ELR (cell line): Measurements from ENCODE around the gene EXOC2.
"Not testable (repeated sequence)": the region's sequence is repeated elsewhere in the genome, so short reads cannot be mapped to it uniquely, and the experiment has no call there.

Experiments
- DNase-seq: peaks from one replicate; pipeline ENCODE4 v3.0.0-alpha.2; 2015; ENCODE audit warnings: low read depth

EXOC2 gene

DNA sequence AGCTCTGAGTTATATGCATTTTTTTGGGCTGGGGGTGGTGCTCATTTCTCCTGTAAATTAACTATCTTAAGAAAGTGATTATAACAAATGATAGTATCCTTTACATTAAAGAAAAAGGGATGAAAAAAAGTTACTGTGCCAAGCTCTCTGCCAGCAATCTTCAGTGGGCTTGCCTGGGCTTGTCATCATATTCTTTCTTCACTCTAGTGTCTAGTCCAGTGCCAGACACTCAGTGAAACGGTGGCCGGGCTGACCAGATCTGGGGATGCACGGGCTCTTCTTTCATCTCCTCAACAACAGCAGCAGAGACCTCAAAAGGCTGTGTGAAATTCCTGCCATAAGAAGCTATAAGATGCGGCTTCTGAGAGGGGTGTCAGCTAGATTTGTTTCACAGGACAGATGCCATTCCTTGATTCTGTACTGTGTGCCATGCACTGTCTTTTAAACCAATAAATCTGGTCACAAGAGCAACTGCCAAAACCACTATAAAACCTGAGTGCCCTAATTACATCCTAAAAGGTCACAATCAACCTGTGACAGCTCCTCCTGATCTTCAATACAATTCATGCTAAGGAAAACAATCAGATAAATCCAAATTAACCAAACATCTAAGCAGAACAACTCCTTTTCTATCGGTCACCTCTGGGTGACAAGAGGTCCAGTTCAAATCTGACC lies 12.1 kb downstream of the EXOC2 start:
- no peak for DNase-seq

DNA sequence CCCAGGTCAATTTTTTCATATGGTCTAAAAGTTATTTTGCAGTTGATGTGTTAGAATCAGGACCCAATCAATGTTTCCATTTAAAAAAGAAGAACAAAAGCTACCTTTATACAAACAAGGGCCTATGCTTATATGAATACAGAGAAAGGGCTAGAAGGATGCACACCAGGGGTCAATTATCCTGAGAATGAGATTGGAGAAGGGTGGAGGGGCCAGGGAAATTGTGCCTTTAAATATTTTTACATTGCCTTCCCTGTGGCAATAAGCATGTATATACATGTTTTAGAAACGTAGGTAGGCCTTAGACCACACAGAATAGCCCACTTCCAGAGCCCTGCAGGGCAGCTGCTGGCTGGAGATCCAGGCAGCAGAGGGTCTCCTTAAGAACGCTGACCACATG lies 12.7 kb downstream of the EXOC2 start:
- no peak for DNase-seq

DNA sequence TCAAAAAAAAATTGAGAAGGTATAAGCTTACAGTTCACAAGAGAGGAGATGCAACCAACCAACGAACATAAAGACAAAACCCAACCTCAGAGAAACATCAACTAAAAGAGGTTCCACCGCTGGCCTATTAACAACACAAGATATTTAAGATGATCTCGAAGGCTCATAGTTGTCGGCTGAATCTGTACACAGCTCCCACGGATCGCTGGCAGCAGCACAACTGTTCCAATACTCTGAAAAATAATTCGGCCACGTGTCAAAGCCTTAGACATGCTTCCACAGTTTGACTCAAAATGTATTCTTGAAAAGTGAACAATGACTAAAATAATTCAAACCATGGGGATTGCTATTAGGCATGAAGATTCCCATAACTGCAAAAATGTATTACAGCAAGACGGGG lies 13.7 kb downstream of the EXOC2 start:
- DNase-seq = no peak

DNA sequence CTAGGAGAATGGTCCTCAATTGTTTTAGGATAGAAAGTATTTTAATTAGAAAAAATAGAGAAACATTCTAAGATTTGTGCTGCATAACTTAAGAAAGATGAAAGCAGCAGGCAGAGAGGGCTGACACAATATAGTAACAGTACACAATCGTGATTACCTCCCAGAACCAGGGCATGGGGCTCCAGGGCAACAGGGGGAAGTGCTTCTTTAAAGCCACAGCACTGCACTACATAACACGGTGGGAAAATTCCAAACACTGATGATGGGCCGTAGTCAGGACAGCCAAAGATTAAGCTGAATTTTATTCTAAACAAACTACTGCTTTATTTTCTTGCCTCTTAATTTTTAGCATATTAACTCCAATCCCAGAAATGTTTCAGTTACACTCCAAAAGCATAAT lies 14.4 kb downstream of the EXOC2 start:
- no peak for DNase-seq

DNA sequence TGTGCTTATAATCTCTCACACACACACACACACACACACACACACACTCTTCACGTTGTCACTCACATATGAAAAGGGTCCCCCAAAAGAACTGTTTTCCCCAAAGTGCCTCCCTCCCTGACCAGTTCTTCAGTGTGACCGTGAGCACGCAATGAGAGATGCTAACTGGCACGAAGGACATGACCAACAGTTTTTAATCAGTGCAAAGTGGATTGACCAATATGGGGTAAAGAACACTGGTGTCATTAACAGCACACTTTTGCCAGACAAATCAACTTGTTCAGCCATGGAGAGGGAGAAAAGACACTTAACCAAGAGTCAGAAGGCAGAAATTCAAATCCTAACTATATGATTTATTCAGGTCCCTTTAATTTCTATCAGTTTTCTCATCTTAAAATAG lies 15.0 kb downstream of the EXOC2 start:
- DNase-seq = no peak

DNA sequence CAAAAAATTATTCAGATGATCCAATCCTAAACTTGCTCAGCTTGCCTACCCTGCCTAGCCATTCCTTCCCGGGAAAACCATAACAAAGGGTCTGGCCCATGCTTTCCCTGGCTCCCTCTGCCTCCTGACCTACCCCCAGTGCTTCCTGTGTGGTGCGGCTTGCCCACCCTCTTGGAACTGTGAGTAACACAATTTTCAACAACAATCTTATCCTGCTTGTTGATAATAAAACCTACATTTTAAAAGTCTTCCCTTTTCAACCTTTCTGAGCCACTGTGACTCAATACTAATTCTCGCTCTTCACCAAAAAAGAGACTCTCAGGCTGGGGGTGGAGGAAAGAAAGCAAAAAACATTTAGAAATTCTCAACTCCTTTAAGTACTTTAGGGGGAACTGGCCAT lies 18.0 kb downstream of the EXOC2 start:
- DNase-seq = no peak

DNA sequence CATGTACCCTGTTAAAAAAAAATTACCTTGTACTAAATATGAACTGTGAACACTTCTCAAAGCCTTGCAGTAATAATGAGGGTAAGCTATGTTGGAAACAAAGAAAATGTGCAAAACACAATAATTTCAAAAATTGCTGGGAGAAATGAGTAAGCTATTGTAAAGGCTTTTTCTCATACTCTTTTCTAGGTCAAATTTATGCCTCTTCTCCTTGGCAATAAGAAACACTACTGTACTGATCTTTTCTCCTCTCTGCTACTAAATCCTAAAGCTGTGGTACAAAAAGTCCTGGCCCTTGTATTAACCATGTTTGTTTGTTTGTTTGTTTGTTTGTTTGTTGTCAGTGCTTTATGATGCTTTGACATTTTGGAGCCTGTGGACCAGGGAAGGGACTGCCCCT lies 18.5 kb downstream of the EXOC2 start:
- no peak for DNase-seq

DNA sequence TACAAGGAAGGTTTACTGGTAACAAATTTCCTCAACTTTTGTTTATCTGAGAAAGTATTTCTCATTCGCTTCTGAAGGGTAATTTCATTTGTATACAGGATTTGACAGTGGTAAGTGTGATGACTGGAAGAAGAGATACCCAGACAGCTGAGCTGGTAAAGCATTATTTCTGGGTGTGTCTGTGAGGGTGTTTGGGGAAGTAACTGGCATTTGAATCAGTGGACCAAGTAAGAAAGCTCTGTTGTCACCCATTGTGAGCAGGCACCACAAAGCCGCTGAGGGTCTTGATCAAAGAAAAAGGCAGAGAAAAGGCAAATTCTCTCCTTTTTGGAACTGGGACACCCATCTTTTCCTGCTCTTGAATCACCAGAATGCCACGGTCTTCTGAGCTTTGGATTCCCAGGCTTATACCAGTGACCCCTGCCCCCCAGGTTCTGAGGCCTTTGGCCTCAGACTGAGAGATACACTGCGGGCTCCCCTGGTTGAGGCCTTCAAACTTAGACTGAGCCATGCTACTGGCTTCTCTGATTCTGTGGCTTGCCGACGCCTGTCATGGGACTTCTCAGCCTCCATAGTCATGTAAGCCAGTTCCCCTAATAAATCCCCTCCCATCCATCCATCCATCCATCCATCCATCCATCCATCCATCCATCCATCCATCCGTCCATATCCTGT lies 25.5 kb downstream of the EXOC2 start:
- DNase-seq = no peak

DNA sequence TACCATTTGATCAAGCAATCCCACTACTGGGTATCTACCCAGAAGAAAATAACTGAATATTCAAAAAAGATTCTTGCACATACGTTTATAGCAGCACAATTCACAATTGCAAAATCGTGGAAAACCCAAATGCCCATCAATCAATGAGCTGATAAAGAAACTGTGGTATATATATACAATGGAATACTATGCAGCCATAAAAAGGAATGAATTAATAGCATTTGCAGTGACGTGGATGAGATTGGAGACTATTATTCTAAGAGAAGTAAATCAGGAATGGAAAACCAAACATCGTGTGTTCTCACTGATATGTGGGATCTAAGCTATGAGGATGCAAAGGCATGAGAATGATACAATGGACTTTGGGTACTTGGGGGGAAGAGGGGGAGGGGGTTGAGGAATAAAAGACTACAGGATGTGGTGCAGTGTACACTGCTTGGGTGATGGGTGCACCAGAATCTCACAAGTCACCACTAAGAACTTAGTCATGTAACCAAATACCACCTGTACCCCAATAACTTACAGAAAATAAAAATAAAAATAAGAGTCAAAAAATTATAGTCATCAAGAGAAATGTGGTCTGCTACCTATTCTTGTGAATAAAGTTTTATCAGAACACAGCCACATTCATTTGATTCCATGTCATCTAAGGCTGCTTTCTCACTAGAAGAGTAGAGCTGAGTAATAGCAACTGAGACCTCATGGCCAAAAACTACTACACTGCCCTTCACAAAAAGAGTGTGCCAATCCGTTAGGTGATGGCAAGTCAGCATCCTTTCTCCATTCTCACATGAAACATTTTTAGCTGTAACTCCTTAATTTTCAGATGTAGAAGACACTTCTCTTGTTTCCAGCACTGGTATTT lies 27.3 kb downstream of the EXOC2 start:
- DNase-seq = no peak

DNA sequence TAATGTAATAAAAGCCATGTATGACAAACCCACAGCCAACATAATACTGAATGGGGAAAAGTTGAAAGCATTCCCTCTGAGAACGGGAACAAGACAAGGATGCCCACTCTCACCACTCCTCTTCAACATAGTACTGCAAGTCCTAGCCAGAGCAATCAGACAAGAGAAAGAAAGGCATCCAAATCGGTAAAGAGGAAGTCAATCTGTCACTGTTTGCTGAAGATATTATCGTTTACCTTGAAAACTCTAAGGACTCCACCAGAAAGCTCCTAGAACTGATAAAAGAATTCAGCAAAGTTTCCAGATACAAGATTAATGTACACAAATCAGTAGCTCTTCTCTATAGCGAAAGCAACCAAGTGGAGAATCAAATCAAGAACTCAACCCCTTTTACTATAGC lies 29.2 kb downstream of the EXOC2 start:
- not testable (repeated sequence) for DNase-seq

DNA sequence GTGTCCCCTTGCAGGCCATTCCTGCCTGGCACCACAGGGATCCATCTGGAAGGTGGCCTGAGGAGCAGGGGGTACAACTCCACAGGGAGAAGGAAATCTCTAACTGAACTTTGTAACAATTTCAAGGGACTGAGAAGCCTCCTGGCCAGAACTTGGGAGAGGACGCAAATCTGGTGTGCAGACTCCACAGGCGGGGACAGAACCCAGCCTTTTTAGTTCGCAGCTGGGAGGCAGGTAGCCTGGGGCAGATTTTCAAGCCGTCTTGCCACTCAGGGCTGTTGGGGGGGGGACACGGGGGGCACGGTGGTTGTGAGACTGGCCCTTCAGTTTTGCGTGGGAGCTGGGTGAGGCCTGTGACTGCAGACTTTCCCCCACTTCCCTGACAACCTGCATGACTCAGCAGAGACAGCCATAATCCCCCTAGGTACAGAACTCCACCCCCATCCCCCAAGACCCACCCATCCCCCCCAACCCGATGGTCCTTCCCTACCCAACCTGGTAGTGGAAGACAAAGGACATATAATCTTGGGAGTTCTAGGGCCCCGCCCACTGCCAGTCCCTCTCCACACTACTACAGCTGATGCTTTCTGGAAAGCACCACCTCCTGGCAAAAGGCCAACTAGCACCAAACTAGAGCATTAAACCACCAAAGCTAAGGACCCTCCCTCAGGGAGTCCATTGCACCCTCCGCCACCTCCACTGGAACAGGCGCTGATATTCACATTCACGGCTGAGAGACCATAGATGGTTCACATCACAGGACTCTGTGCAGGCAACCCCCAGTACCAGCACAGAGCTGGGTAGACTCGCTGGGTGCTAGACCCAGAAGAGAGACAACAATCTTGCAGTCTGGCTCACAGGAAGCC lies 33.0 kb downstream of the EXOC2 start:
- DNase-seq = no peak

DNA sequence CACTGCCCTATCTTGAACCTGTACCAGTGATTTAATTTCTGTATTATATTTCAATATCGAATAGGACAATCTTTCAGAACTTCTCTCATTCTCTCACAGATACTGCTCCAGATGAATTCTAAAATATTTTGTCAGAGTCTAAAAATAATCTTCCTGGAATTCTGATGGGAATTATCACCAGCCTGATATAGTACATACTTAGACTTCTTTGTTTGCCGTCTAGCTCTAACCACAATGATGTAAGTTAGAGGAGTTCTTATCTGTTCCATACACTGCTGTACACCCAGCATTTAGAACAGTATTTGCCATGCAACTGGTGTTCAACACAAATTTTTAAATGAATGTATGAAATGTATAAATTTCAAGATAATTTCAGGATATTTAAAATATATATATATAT lies 34.7 kb downstream of the EXOC2 start:
- DNase-seq = no peak

DNA sequence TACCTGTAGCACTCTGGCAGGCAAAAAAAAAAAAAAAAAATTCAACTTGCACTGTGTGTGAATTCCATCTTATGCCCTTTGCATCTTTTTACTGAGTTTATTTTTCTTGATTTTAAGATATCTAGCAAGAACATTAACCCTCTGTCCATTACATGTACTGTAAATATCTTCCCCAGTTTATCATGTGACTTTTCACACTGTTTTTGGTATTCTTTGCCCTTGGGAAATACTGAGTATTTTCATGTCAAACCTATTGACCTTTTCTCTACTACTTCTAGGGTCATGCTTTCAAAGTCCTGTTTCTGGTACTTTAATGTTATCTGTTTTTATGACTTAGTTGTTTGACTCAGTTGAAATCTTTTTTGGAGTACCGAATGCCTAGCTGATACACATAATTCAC lies 35.2 kb downstream of the EXOC2 start:
- no peak for DNase-seq

DNA sequence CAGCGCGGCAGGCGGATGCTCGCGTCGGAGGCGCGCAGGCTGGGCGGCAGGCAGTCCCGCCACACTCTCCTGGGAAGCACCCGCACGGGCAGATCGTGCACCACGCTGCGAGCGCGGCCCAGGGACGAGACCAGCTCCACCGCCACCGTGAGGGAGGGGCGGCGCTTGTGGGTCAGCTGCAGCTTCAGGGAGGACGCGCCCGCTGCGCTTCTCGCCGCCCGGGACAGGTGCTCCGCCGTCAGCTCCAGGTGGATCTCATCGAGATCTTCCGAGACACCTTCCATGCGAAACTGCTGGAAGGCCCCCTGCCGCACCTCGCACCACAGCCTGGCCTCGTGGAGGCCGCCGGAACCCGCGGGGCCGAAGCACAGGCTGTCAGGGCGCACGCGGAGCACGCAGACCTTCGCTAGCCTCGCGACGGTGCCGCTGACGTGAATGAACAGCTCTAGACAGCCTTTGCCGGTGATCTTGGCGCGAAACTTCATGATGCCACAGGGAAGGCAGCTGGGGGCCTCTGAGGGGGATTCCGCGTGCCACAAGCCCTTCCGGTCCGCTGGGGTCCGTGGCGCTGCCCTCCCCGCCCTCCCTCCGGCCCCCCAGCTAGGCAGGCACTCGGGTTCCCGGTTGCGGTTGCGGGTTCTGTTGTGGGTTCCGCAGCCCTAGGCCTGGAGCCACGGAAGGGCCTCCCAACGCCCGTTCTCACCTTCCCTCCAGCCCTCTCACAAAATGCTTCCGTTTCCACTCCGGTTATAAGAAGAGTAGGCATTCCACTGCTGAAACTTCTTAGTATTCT lies 36.3 kb downstream of the EXOC2 start, which contains the start of gene HUS1B:
HUS1B (minus strand) TSS at position 641 of the 793 bp plus-strand sequence; CDS start at position 485, 156 bp downstream.
- DNase-seq = no peak

DNA sequence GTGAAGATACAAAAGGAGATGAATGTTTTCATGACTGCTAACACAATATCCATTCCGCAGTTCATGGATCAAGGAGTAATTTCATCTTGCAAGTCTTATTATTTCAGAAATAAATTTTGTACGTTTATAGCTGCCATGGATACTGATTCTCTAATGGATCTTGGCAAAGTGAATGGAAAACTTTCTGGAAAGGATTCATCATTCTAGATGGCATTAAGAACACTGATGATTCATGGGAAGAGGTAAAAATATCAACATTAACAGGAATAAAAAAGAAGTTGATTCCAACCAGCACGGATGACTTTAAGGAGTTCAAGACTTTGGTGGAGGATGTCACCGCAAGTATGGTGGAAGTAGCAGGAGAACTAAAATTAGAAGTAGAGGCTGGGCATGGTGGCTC lies 38.8 kb downstream of the EXOC2 start:
- no peak for DNase-seq

DNA sequence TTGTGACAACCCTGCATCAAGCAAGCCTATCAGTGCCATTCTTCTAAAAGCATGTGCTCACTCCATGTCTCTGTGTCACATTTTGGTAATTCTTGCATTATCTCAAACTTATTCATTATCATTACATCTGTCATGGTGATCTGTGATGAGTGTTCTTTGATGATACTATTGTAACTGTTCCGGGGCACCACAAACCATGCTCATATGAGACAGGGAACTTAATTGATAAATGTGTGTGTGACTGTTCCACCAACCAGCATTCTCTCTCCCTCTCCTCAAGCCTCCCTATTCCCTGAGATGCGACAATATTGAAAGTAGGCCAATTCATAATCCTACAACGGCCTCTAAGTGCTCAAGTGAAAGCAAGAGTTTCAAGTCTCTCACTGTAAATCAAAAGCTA lies 40.1 kb downstream of the EXOC2 start:
- no peak for DNase-seq

DNA sequence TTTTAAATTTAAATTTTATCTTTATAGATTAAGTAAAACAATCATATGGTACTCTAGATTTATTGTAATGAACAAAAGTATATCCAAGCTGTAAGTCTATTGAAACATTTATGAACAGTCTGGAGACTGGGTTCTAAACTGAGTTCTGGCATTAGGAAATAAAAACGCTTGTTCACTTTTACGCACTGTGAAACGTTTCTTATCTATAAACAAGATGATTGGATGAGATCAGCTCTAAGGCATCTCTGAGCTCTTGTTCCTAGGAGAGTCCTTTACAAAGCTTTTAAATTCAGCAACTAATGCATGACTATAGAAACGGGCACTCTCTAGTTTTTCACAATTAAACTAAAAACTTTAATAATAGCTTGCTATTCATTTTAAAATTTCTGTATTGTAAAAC lies 42.8 kb downstream of the EXOC2 start:
- no peak for DNase-seq

DNA sequence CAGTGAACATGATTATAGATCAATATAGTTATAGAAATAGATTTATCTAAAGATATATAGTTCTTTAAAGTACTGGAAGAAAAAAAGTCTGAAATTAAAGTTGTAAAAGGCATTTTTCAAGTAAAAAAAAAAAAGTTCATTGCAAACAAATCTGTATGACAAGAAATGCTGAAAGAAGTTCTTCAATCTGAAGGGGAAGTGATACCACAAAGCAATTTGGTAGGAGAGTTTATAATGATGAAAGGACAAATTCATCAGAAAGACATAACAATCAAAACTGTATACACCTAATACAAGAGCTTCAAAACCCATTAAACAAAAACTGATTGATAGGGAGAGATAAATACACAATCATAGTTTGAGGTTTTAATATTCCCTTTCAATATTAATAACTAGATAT lies 50.1 kb downstream of the EXOC2 start:
- DNase-seq = no peak

DNA sequence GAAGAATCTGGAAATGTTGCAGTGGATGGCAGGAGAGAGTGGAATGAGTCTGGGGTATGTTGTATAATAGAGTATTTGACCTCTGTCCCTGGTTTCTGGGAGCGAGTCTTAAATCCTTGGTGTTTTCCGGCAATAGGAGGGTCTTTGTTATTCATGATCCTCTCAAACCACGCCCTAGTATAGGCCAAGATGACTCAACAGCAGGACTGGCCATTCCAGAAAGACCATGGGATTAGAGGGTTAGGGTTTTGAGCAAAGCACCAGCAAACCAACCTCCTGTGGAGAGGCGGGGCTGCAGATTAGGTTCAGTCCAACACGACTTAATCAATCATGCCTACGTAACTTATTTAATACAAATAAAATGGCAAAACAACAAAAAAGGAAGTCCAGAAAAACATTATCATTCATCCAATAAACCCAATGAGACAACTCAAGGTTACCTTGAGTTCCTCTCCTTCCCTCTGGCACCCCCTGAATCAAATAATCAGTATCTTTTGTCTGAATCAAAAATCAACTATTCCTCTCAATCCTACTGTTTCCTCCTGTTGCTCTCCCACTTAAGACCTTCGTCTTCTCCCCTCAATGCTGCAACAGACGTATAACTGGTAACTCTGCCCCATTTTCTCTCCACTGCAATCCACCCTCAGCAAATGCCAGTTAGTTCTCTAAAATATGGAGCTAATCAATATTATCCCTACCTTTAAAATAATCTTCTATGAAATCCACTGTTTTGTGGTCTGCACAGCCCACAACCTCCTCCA lies 51.5 kb downstream of the EXOC2 start:
- DNase-seq = no peak

DNA sequence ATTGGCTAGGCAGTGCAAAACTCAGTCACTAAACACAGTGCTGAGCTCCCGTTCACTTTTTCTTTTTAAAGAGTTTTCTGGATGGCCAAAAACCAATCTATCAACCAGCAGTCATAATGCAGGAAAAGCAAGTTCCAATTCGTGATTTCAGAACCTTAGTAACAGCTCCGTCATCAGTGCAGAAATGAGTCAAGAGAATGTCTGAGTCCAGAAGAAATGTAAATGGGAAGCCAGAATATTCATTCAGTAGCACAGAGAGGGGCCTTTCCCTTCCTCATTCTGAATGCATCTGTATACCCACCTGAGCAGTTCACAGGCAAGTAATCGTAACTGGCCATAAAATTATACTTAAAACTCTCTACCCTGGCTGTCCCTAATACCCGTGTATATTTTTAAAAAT lies 56.5 kb downstream of the EXOC2 start:
- no peak for DNase-seq
